IMR-90 (cell line): ENCODE results near the gene RFTN1. TPM values are rescaled to one million over a fixed set of nuclear protein-coding genes. Genes with fewer than 3 reads are reported as not detected.

Experiments used
- ATAC-seq: fragments of 200-7000 bp; cut with Tn5 transposase; 2 replicates; pipeline ENCODE4 v1.9.1; 2020; ENCODE audit warnings: low read depth, mild to moderate bottlenecking, moderate library complexity
- BruUV-seq: library from RNA; stranded (reverse); fragments of 400-500 nt; replicated peaks from 2 replicates; lab custom pipeline; 2021; lab: Mats Ljungman, UMichigan
- CTCF ChIA-PET: fragments of 300-600 bp; formaldehyde crosslinking; extraction: SDS; loops from one replicate; lab custom pipeline; 2021; ENCODE audit warnings: antibody characterized with exemption; lab: Yijun Ruan, JAX
- POLR2A ChIA-PET: fragments of 300-600 bp; sonication (Branson Sonifier 250); formaldehyde crosslinking; loops from one replicate; lab custom pipeline; 2022; ENCODE audit warnings: antibody characterized with exemption; ENCODE audit not compliant: unreplicated experiment; lab: Charles Lee
- DNase-seq: peaks from one replicate; pipeline ENCODE4 v3.0.0; 2013
- H2AFZ ChIP-seq: replicated peaks from 2 replicates; pipeline ENCODE3; 2013; ENCODE audit warnings: low read length, mild to moderate bottlenecking; ENCODE audit not compliant: poor library complexity
- H2AK5ac ChIP-seq: 2 replicates; pipeline ENCODE4 v1.6.1; 2013; ENCODE audit warnings: low read depth, low read length, inconsistent platforms
- H2AK9ac ChIP-seq: replicated peaks from 2 replicates; pipeline ENCODE3; 2013; ENCODE audit warnings: mild to moderate bottlenecking, low read depth, low read length, moderate library complexity; ENCODE audit not compliant: poor library complexity
- H2BK120ac ChIP-seq: 2 replicates; pipeline ENCODE4 v1.6.1; 2013; ENCODE audit warnings: low read depth, low read length, inconsistent platforms
- H2BK15ac ChIP-seq: 3 replicates; pipeline ENCODE4 v1.6.1; 2013; ENCODE audit warnings: low read depth, low read length, inconsistent platforms
- H2BK20ac ChIP-seq: 2 replicates; pipeline ENCODE4 v1.6.1; 2013; ENCODE audit warnings: low read depth, mild to moderate bottlenecking, inconsistent platforms, low read length, moderate library complexity
- H2BK5ac ChIP-seq: 2 replicates; pipeline ENCODE4 v1.6.1; 2013; ENCODE audit warnings: mild to moderate bottlenecking, low read depth, low read length, inconsistent platforms; ENCODE audit not compliant: poor library complexity, severe bottlenecking
- H3K14ac ChIP-seq: replicated peaks from 2 replicates; pipeline ENCODE4 v1.6.1; 2013; ENCODE audit warnings: low read depth, low read length, inconsistent platforms
- H3K18ac ChIP-seq: 2 replicates; pipeline ENCODE4 v1.6.1; 2013; ENCODE audit warnings: low read depth, low read length, control low read depth
- H3K23ac ChIP-seq: 2 replicates; pipeline ENCODE4 v1.6.1; 2013; ENCODE audit warnings: low read depth, low read length, inconsistent platforms
- H3K27ac ChIP-seq: 2 replicates; pipeline ENCODE4 v1.5.1; 2013; ENCODE audit warnings: mild to moderate bottlenecking, control low read depth, low read length; ENCODE audit not compliant: insufficient read depth
- H3K27me3 ChIP-seq: 2 replicates; pipeline ENCODE4 v1.6.1; 2013; ENCODE audit warnings: low read length; ENCODE audit not compliant: control insufficient read depth, insufficient read depth
- H3K36me3 ChIP-seq: 2 replicates; pipeline ENCODE4 v1.6.1; 2013; ENCODE audit warnings: low read length, mixed read lengths; ENCODE audit not compliant: control insufficient read depth, insufficient read depth
- H3K4ac ChIP-seq: 2 replicates; pipeline ENCODE4 v1.6.1; 2013; ENCODE audit warnings: low read depth, low read length, inconsistent platforms
- H3K4me1 ChIP-seq: 2 replicates; pipeline ENCODE4 v1.6.1; 2013; ENCODE audit warnings: low read length, mixed read lengths; ENCODE audit not compliant: control insufficient read depth, insufficient read depth
- H3K4me2 ChIP-seq: 2 replicates; pipeline ENCODE4 v1.6.1; 2013; ENCODE audit warnings: low read depth, mild to moderate bottlenecking, control low read depth, low read length, moderate library complexity
- H3K4me3 ChIP-seq: 2 replicates; pipeline ENCODE4 v1.5.1; 2013; ENCODE audit warnings: low read depth, mild to moderate bottlenecking, control low read depth, low read length, moderate library complexity; ENCODE audit not compliant: insufficient read depth
- H3K56ac ChIP-seq: 2 replicates; pipeline ENCODE4 v1.6.1; 2013; ENCODE audit warnings: low read length, inconsistent platforms; ENCODE audit not compliant: insufficient read depth; ENCODE audit errors: extremely low read depth
- H3K79me1 ChIP-seq, 2 experiments: 2 replicates each; pipeline ENCODE4 v1.6.1; 2013; ENCODE audit warnings: low read length in 2 of 2, inconsistent platforms in 1 of 2, low read depth in 1 of 2
- H3K9ac ChIP-seq: 2 replicates; pipeline ENCODE4 v1.6.1; 2013; ENCODE audit warnings: low read depth, low read length, control low read depth
- H3K9me1 ChIP-seq: 2 replicates; pipeline ENCODE4 v1.6.1; 2013; ENCODE audit warnings: low read length, inconsistent platforms; ENCODE audit not compliant: insufficient read depth
- H3K9me3 ChIP-seq: 2 replicates; pipeline ENCODE4 v1.6.1; 2013; ENCODE audit warnings: low read length; ENCODE audit not compliant: control insufficient read depth, insufficient read depth
- H4K20me1 ChIP-seq: 2 replicates; pipeline ENCODE4 v1.6.1; 2013; ENCODE audit warnings: low read length, inconsistent platforms; ENCODE audit not compliant: insufficient read depth
- H4K5ac ChIP-seq: 2 replicates; pipeline ENCODE4 v1.6.1; 2013; ENCODE audit warnings: mild to moderate bottlenecking, low read depth, low read length, control low read depth
- H4K8ac ChIP-seq, 2 experiments: 2 replicates each; pipeline ENCODE4 v1.6.1; 2013; ENCODE audit warnings: low read depth in 2 of 2, low read length in 2 of 2, control low read depth in 1 of 2, inconsistent platforms in 1 of 2
- H4K91ac ChIP-seq: 2 replicates; pipeline ENCODE4 v1.6.1; 2013; ENCODE audit warnings: low read depth, low read length, inconsistent platforms; ENCODE audit not compliant: insufficient read depth
- USF2 ChIP-seq: fragments of 150-350 bp; IDR thresholded peaks from 2 replicates; pipeline ENCODE4 v1.6.1; 2017; ENCODE audit warnings: mild to moderate bottlenecking, antibody characterized with exemption, low read length, low read depth
- WGBS, 2 experiments: methylation state at CpG; one replicate each; pipeline versions ENCODE4 v1.1.5 to v1.1.7; 2013; ENCODE audit warnings: missing lambda C conversion rate in 2 of 2; ENCODE audit not compliant: insufficient read length in 1 of 2; ENCODE audit errors: extremely low coverage in 2 of 2; 5-methylcytosine and 5-hydroxymethylcytosine counted together
- dilution Hi-C: fragments of 300-500 bp; cut with HindIII; formaldehyde crosslinking; loops from one replicate; pipeline ENCODE4 v1.14.3; 2018; ENCODE audit warnings: low sequenced_read_pairs; ENCODE audit not compliant: unreplicated experiment
- in situ Hi-C: fragments of 300-500 bp; cut with MboI; formaldehyde crosslinking; loops from 3 replicates; pipeline ENCODE4 v1.14.3; 2019; ENCODE audit warnings: low sequenced_read_pairs, inconsistent platforms, mixed read lengths
- intact Hi-C: fragments of 100-400 bp; cut with micrococcal nuclease; formaldehyde crosslinking; loops from 2 replicates; pipeline ENCODE4 v1.10.0; 2022
- polyA plus RNA-seq, 3 experiments: library from polyadenylated mRNA; depleted of rRNA; stranded (reverse); fragments of >200 nt; gene quantifications; 2 replicates each; pipeline ENCODE4 v1.2.3, GENCODE V29; 2012; ENCODE audit warnings: low replicate concordance in 1 of 3
- total RNA-seq: library from RNA; depleted of rRNA; stranded (reverse); fragments of >200 nt; gene quantifications from 2 replicates; pipeline ENCODE4 v1.2.3, GENCODE V29; 2012
- TF ChIP-seq, protein P1 (sequence below): conservative IDR thresholded peaks from 2 replicates; pipeline ENCODE4 v1.5.1; 2012; ENCODE audit warnings: mild to moderate bottlenecking, low read depth, low read length, improper control_type of control experiment

RFTN1 gene
- total and polyA plus RNA-seq, 2 of the 4 experiments (the other 2 are of a cell fraction), result 45.0 to 52.0 TPM

- Histone ChIP-seq H2AFZ (no peak overlapping the region), H2BK15ac (no peak overlapping the region), H3K4ac (no peak overlapping the region), H2AK5ac (no peak overlapping the region), H3K36me3 (peaks cover 5% of the 10 kb centered on the region; the same call in 1 of the 2 replicates), H3K18ac (no peak overlapping the region), H3K4me2 (no peak overlapping the region), H2BK120ac (no peak overlapping the region), H3K4me3 (no peak overlapping the region), H3K79me1 (peaks cover 5 to 8% of the 10 kb centered on the region in 2 experiments; a peak in 2 of 4 replicates), H3K56ac (no peak overlapping the region), H2BK5ac (no peak overlapping the region), H4K20me1 (no peaks in the 10 kb centered on the region), H2BK20ac (no peak overlapping the region), H3K9me1 (peaks cover 5% of the 10 kb centered on the region; the same call in 1 of the 2 replicates), H3K27ac (no peak overlapping the region), H3K14ac (no peak overlapping the region), H4K91ac (no peak overlapping the region), H3K4me1 (peaks cover 4% of the 10 kb centered on the region; the same call in 1 of the 2 replicates), H4K8ac (no peak overlapping the region), H3K27me3 (no peaks in the 10 kb centered on the region), H3K9me3 (no peaks in the 10 kb centered on the region), H3K23ac (no peak overlapping the region), H3K9ac (no peak overlapping the region), H4K5ac (no peak overlapping the region), H2AK9ac (no peak overlapping the region)
- no TSS peak for BruUV-seq
- no peak for DNase-seq
- CTCF ChIA-PET, result no interaction called here
- intact Hi-C loops (loop anchor here (10.0 kb wide), 1 partner anchor 962 kb away; no protein-coding TSS in a partner anchor), dilution Hi-C loops (no loop called here), in situ Hi-C loops (no loop called here)
- POLR2A ChIA-PET, result no interaction called here
- ATAC-seq, result no peak
- whole genome bisulfite sequencing, 2 experiments, result no CpG with 5 or more reads among the region's 1 CpG
- TF ChIP-seq, protein P1, sequence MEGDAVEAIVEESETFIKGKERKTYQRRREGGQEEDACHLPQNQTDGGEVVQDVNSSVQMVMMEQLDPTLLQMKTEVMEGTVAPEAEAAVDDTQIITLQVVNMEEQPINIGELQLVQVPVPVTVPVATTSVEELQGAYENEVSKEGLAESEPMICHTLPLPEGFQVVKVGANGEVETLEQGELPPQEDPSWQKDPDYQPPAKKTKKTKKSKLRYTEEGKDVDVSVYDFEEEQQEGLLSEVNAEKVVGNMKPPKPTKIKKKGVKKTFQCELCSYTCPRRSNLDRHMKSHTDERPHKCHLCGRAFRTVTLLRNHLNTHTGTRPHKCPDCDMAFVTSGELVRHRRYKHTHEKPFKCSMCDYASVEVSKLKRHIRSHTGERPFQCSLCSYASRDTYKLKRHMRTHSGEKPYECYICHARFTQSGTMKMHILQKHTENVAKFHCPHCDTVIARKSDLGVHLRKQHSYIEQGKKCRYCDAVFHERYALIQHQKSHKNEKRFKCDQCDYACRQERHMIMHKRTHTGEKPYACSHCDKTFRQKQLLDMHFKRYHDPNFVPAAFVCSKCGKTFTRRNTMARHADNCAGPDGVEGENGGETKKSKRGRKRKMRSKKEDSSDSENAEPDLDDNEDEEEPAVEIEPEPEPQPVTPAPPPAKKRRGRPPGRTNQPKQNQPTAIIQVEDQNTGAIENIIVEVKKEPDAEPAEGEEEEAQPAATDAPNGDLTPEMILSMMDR, result no peak
- no peak for TF ChIP-seq USF2
These were observed 240.9 kb downstream of the RFTN1 start for GRCh38 chr3:16272588-16272987.
